DMS79 treated with DMSO at 0.1 percent for 48 hours (cell line): ENCODE measurements around the gene IPMK.

ENCODE experiments used
- DNase-seq: peaks from one replicate; lab custom pipeline; 2025; lab: John Stamatoyannopoulos, UW

IPMK gene

GRCh38 chr10:58153751-58154150 lies 113.9 kb downstream of the IPMK start:
- no peak for DNase-seq

GRCh38 chr10:58152673-58153263 lies 114.9 kb downstream of the IPMK start:
- DNase-seq: no peak

- no peak for DNase-seq
Measured at GRCh38 chr10:58150290-58150689, 117.4 kb downstream of the IPMK start.

- no peak for DNase-seq
Measured at GRCh38 chr10:58143944-58144343, 123.8 kb downstream of the IPMK start.
